NCI-H2196 (cell line): ENCODE results near the gene OR10J1.
"Not testable (repeated sequence)": the region's sequence is repeated elsewhere in the genome, so short reads cannot be mapped to it uniquely, and the experiment has no call there.

Experiments
- DNase-seq: peaks from one replicate; lab custom pipeline; 2025; ENCODE audit not compliant: unreplicated experiment; lab: John Stamatoyannopoulos, UW

The OR10J1 gene

GRCh38 chr1:159439422-159439821, at the start of gene OR10J1:
Gene OR10J1 (plus strand): TSS chr1:159439722. CDS start chr1:159439792, 70 bp downstream.
- no peak for DNase-seq

GRCh38 chr1:159406821-159407220, 32.7 kb upstream of the OR10J1 start:
- DNase-seq: no peak

GRCh38 chr1:159408862-159409400, 30.6 kb upstream of the OR10J1 start:
- DNase-seq: no peak

- DNase-seq: no peak
Measured at GRCh38 chr1:159421821-159422220, 17.7 kb upstream of the OR10J1 start.

GRCh38 chr1:159428536-159428935, 11.0 kb upstream of the OR10J1 start:
- no peak for DNase-seq

- no peak for DNase-seq
Measured at GRCh38 chr1:159429074-159429861, 10.3 kb upstream of the OR10J1 start.

- no peak for DNase-seq
Measured at GRCh38 chr1:159430985-159431384, 8.5 kb upstream of the OR10J1 start.

- DNase-seq: no peak
Measured at GRCh38 chr1:159431904-159432303, 7.6 kb upstream of the OR10J1 start, which contains the start of gene OR10J4. Gene OR10J4 (plus strand): TSS chr1:159432204.

GRCh38 chr1:159436469-159436868, 3.1 kb upstream of the OR10J1 start:
- no peak for DNase-seq

GRCh38 chr1:159441360-159441759, 1.8 kb downstream of the OR10J1 start:
- no peak for DNase-seq

- DNase-seq: no peak
Measured at GRCh38 chr1:159442428-159442827, 2.9 kb downstream of the OR10J1 start.

- no peak for DNase-seq
Measured at GRCh38 chr1:159443066-159443750, 3.7 kb downstream of the OR10J1 start.

- no peak for DNase-seq
Measured at GRCh38 chr1:159444511-159444910, 5.0 kb downstream of the OR10J1 start.

GRCh38 chr1:159448181-159448580, 8.7 kb downstream of the OR10J1 start:
- DNase-seq: no peak

GRCh38 chr1:159449605-159450004, 10.1 kb downstream of the OR10J1 start:
- not testable (repeated sequence) for DNase-seq

GRCh38 chr1:159459551-159459950, 20.0 kb downstream of the OR10J1 start:
- no peak for DNase-seq

GRCh38 chr1:159465191-159465603, 25.7 kb downstream of the OR10J1 start:
- no peak for DNase-seq

GRCh38 chr1:159468321-159468720, 28.8 kb downstream of the OR10J1 start:
- DNase-seq: no peak

GRCh38 chr1:159469921-159470533, 30.5 kb downstream of the OR10J1 start:
- no peak for DNase-seq

- no peak for DNase-seq
Measured at GRCh38 chr1:159473335-159473734, 33.8 kb downstream of the OR10J1 start.

GRCh38 chr1:159474926-159475325, 35.4 kb downstream of the OR10J1 start:
- no peak for DNase-seq

- no peak for DNase-seq
Measured at GRCh38 chr1:159483501-159483900, 44.0 kb downstream of the OR10J1 start.
